ENCODE results near the gene GCSH.

GRCh38 chr16:81099958-81100357, 3.8 kb upstream of the GCSH start:
- TF ChIP-seq POLR2A (IDR thresholded peaks at IDR 0.05; ENCODE audit: low read depth) (no peak), CTCF (IDR thresholded peaks at IDR 0.05) (no peak), EP300 (IDR thresholded peaks at IDR 0.05) (no peak)

Data from esophagus muscularis mucosa (tissue), 4 donors.